Bronchial epithelial cell (primary cell): ENCODE measurements around the gene SLC35G1. TPM values are rescaled to one million over a fixed set of nuclear protein-coding genes. Genes with fewer than 3 reads are reported as not detected.

Source experiments
- DNase-seq: peaks from one replicate; pipeline ENCODE4 v3.0.0-alpha.2; 2010; ENCODE audit warnings: low read depth
- FAIRE-seq: peaks from 2 replicates; lab custom pipeline; 2011; peaks lifted over from hg19 to GRCh38; lab: Jason Lieb, UNC
- H3K27me3 ChIP-seq: 2 replicates; pipeline ENCODE4 v1.5.1; 2011; ENCODE audit warnings: low read length; ENCODE audit not compliant: control insufficient read depth, insufficient read depth
- H3K36me3 ChIP-seq: 2 replicates; pipeline ENCODE4 v1.5.1; 2011; ENCODE audit warnings: low read length; ENCODE audit not compliant: control insufficient read depth, insufficient read depth
- H3K4me3 ChIP-seq: 2 replicates; pipeline ENCODE4 v1.5.1; 2011; ENCODE audit warnings: mild to moderate bottlenecking, low read depth, low read length, control low read depth
- CTCF ChIP-seq: IDR thresholded peaks from 2 replicates; pipeline ENCODE4 v1.5.1; 2011; ENCODE audit warnings: mild to moderate bottlenecking, moderate library complexity, low read length, control low read depth, inconsistent platforms; ENCODE audit not compliant: insufficient read depth, severe bottlenecking
- total RNA-seq: library from RNA; depleted of rRNA; stranded (reverse); fragments of >200 nt; gene quantifications from 2 replicates; pipeline ENCODE4 v1.2.1, GENCODE V29; 2014

The SLC35G1 gene
- total RNA-seq, 1 donor from 2014 or later: 2.1 TPM

- TF ChIP-seq CTCF: no peak
- DNase-seq (peak; percentile 27), FAIRE-seq (no peak)
- Histone ChIP-seq H3K36me3 (no peaks in the 10 kb centered on the region), H3K27me3 (no peaks in the 10 kb centered on the region), H3K4me3 (no peak overlapping the region)
Measured at GRCh38 chr10:93874309-93875031, 19.3 kb upstream of the SLC35G1 start.

GRCh38 chr10:93875032-93875358 lies 18.8 kb upstream of the SLC35G1 start:
- no peak for FAIRE-seq

GRCh38 chr10:93876381-93876780 lies 17.4 kb upstream of the SLC35G1 start:
- Histone ChIP-seq H3K4me3 (no peak overlapping the region), H3K27me3 (no peaks in the 10 kb centered on the region), H3K36me3 (no peaks in the 10 kb centered on the region)
- FAIRE-seq: no peak
- TF ChIP-seq CTCF: no peak
- peak; percentile 15 for DNase-seq

More at GRCh38 chr10:93875032-93875358, 18.8 kb upstream of the SLC35G1 start:
- TF ChIP-seq CTCF: no peak
- DNase-seq: no peak
- Histone ChIP-seq H3K27me3 (no peaks in the 10 kb centered on the region), H3K36me3 (no peaks in the 10 kb centered on the region), H3K4me3 (no peak overlapping the region)

GRCh38 chr10:93879273-93879672 lies 14.5 kb upstream of the SLC35G1 start:
- no peak for DNase-seq
- Histone ChIP-seq H3K36me3 (no peaks in the 10 kb centered on the region), H3K27me3 (no peaks in the 10 kb centered on the region), H3K4me3 (no peak overlapping the region)
- FAIRE-seq: no peak
- TF ChIP-seq CTCF: no peak

- Histone ChIP-seq H3K4me3 (peak overlapping the region; percentile 69), H3K27me3 (no peaks in the 10 kb centered on the region), H3K36me3 (no peaks in the 10 kb centered on the region)
- FAIRE-seq (no peak), DNase-seq (no peak)
- no peak for TF ChIP-seq CTCF
Measured at GRCh38 chr10:93894516-93895378, 969 bp downstream of the SLC35G1 start.
